Astrocyte of the spinal cord (primary cell): ENCODE results near the gene MDC1.

Experiments
- DNase-seq: peaks from one replicate; pipeline ENCODE4 v3.0.0; 2011; ENCODE audit warnings: low read depth, low spot score
- H3K4me3 ChIP-seq: 2 replicates; pipeline ENCODE4 v1.5.1; 2011; ENCODE audit warnings: low read depth, mild to moderate bottlenecking, low read length, moderate library complexity
- in situ Hi-C: cut with HindIII; loops from 2 replicates; pipeline ENCODE4 v1.10.0; 2017; ENCODE audit warnings: low sequenced_read_pairs
- TF ChIP-seq, protein P1 (sequence below): IDR thresholded peaks from 2 replicates; pipeline ENCODE4 v1.5.1; 2012; ENCODE audit warnings: low read depth, mild to moderate bottlenecking, low read length, inconsistent platforms

The MDC1 gene

DNA sequence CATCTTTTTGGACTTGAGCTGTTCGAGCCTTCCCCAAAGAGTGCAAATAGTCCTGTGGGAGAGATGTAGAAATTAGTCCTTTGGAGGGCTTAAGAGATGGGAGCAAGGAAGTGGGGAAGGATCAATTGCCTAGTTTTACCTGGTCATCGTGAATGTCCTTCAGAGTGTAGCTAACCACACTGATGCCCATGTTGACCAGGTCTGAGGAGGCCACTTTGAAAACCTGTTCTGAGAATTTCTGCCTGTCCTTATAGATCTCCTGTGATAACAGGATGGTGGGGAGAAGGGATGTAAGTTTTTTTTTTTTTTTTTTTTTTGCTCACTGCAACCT is 23.4 kb upstream of the MDC1 start:
- TF ChIP-seq, protein P1, sequence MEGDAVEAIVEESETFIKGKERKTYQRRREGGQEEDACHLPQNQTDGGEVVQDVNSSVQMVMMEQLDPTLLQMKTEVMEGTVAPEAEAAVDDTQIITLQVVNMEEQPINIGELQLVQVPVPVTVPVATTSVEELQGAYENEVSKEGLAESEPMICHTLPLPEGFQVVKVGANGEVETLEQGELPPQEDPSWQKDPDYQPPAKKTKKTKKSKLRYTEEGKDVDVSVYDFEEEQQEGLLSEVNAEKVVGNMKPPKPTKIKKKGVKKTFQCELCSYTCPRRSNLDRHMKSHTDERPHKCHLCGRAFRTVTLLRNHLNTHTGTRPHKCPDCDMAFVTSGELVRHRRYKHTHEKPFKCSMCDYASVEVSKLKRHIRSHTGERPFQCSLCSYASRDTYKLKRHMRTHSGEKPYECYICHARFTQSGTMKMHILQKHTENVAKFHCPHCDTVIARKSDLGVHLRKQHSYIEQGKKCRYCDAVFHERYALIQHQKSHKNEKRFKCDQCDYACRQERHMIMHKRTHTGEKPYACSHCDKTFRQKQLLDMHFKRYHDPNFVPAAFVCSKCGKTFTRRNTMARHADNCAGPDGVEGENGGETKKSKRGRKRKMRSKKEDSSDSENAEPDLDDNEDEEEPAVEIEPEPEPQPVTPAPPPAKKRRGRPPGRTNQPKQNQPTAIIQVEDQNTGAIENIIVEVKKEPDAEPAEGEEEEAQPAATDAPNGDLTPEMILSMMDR = no peak
- H3K4me3 ChIP-seq = no peak overlapping the region
- DNase-seq = no peak
- in situ Hi-C loops = no loop called here

DNA sequence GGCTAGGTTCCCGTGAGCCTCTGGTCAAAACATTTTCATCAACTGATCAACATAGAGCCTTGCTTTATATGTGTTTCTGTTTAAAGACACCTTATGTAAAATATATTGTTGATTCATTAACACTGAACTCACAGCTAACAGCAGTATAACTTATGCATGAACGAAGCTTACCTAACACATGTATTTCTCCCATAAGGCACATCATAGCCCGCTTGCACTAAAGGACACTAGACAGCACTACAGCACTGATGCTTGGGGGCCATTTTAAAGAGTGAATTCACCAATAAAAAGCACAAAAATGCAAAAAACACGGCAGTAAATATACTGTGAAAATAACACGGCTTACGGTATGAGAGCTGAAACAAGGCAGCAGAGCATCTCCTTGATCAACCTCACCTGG is 21.5 kb upstream of the MDC1 start:
- in situ Hi-C loops = no loop called here
- no peak for DNase-seq
- no peak overlapping the region for H3K4me3 ChIP-seq
- TF ChIP-seq, protein P1 = no peak

DNA sequence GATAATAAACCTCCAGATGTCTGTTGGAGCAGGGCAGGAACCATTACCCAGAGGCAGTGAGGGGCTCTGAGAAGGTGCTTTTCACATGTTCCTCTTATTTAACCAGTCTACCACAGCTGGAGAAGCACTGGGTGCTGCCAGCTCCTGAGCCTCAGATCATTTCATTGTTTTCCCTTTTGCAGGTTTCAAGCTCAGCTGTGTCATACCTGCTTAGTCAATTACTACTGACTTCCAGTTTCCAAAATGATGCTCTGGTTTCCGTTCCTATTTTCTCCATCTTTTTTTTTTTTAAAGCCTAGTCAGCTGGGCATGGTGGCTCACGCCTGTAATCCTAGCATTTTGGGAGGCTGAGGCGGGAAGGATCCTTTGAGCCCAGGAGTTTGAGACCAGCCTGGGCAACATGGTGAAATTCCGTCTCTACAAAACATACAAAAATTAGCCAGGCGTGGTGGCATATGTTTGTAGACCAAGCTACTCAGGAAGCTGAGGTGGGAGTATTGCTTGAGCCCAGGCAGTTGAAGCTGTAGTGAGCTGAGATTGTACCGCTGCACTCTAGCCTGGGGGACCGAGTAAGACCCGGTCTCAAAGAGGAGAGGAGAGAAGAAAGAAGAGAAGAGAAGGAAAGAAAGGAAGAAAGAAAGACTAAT is 18.7 kb upstream of the MDC1 start:
- H3K4me3 ChIP-seq = no peak overlapping the region
- in situ Hi-C loops = no loop called here
- TF ChIP-seq, protein P1 = no peak
- DNase-seq = no peak

DNA sequence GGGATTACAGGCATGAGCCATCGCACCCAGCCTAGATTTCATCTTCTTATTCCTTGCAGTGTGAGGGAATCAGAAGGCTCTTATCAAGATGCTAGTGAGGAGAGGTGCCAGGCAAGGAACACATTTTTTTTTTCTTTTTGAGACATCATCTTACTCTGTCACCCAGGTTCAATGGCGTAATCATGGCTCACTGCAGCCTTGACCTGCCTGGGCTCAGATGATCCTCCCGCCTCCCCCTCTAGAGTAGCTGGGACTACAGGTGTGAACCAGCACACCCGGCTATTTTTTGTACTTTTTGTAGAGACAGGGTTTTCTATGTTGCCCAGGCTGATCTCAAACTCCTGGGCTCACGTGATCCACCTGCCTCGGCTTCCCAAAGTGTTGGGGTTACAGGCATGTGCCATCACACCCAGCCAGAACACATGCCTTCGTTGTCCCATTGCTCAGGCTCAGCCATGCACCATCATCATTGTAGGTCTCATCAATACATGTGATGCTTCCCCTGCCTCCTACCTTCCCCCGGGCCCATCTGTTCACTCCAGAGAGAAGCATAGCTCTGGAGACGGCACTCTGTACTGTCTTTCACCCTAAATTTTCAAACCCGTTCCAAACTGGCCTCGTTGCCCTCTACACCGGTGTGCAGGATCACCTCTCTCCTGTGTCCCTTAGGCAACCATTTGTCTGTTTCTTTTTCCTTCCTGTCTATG is 15.3 kb upstream of the MDC1 start:
- no peak overlapping the region for H3K4me3 ChIP-seq
- TF ChIP-seq, protein P1 = no peak
- in situ Hi-C loops = no loop called here
- DNase-seq = no peak

DNA sequence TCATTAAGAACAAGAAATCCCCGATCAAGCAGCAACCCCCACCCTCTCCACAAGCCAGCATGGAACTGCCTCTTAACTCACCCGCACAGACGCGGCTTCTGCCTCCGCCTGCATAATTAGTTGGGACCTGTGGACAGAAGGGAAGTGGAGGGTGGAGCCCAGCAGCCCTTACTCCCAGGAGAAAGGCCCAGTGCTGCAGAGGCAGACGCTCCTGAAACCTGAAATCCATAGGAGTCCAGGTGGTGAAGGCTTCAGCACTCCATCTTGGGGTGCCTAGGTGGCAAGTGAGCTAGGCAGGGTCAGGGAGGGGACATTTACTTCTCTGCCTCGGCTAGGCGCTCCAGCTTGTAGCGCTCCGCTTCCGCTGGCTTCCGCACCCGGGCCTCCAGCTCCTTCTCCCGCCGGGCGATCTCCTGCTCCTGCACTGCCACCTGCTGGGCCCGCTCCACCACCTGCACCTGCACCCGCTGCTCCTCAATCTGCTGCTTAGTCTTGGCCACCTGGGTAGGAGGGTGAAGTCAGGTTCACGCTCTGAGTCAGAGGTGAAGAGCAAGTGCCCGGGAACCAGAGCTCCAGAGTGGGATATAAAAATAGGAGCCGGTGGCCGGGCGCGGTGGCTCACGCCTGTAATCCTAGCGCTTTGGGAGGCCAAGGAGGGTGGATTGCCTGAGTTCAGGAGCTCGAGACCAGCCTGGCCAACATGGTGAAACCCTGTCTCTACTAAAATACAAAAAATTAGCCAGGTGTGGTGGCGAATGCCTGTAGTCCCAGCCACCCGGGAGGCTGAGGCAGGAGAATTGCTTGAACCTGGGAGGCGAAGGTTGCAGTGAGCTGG is 13.7 kb upstream of the MDC1 start:
- DNase-seq = no peak
- TF ChIP-seq, protein P1 = peak; percentile 60
- H3K4me3 ChIP-seq = no peak overlapping the region
- in situ Hi-C loops = no loop called here

DNA sequence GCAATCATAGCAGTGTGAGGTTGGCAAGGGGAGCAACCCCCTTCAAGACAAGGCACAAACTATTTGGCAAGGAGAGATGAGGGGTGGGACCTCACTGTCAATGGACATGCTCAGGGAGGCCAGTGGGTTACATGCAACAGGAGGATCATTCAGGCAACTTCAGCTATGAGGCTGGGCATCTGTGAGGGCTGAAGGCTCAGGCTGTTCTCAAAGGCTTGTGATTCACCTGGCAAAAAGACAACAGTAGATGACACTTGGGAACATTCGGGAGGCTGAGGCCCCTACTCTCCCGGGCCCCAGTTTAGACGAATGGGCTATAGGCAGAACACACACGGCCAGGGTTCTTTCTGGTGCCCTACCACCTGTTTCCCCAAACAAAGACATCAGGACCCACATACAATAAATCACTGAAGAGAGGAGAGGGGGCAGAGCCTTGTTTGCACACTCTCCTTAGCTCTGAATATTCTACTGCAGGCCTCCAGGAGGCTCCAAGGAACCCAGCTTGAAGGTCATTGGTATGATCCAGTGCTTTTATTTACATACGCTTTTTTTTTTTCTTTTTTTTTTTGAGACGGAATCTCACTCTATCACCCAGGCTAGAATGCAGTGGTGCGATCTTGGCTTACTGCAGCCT is 11.0 kb upstream of the MDC1 start:
- DNase-seq = no peak
- TF ChIP-seq, protein P1 = peak; percentile 45
- H3K4me3 ChIP-seq = no peak overlapping the region
- in situ Hi-C loops = no loop called here
